Measurements from ENCODE around the gene IL11RA. TPM values are rescaled to one million over a fixed set of nuclear protein-coding genes. Genes with fewer than 3 reads are reported as not detected.
"Not testable (repeated sequence)": the region's sequence is repeated elsewhere in the genome, so short reads cannot be mapped to it uniquely, and the experiment has no call there.

Gene IL11RA
- total RNA-seq, 1 donor from 2014 or later = 22.2 TPM

GRCh38 chr9:34638138-34638445 is 13.9 kb upstream of the IL11RA start:
- H4K20me1 ChIP-seq (ENCODE audit: insufficient read depth, low read length) = peaks cover 27% of the 10 kb centered on the region
- H3K4me3 ChIP-seq (ENCODE audit: insufficient read depth, low read depth, low read length) = peak overlapping the region; percentile 76
- H3K9ac ChIP-seq (ENCODE audit: low read length) = peak overlapping the region; percentile 83
- Mint-ChIP-seq H3K27ac (ENCODE audit: unreplicated experiment) (peak overlapping the region; percentile 66), H3K4me1 (ENCODE audit: low read depth, unreplicated experiment) (peaks cover 4% of the 10 kb centered on the region), H3K36me3 (ENCODE audit: low read depth, unreplicated experiment) (peaks cover 3% of the 10 kb centered on the region), H3K9me3 (ENCODE audit: unreplicated experiment) (no peaks in the 10 kb centered on the region), H3K4me3 (ENCODE audit: unreplicated experiment) (peak overlapping the region; percentile 76), H3K27me3 (ENCODE audit: low read depth, unreplicated experiment) (no peaks in the 10 kb centered on the region)
- peaks cover 25% of the 10 kb centered on the region for H3K79me2 ChIP-seq (ENCODE audit: insufficient read depth, low read length)
- no peak overlapping the region for H3K27ac ChIP-seq (ENCODE audit: low read depth, low read length)
- H3K4me1 ChIP-seq (ENCODE audit: insufficient read depth, low read length) = peaks cover 16% of the 10 kb centered on the region
- DNase-seq (ENCODE audit: low read depth) (no peak), FAIRE-seq (no peak)
- H3K4me2 ChIP-seq (ENCODE audit: low read length) = peak overlapping the region; percentile 99
- no peaks in the 10 kb centered on the region for H3K9me3 ChIP-seq (ENCODE audit: insufficient read depth, low read depth, low read length)
- H3K27me3 ChIP-seq (ENCODE audit: insufficient read depth, low read length) = no peaks in the 10 kb centered on the region
- TF ChIP-seq EZH2 (IDR thresholded peaks at IDR 0.05; ENCODE audit: insufficient read depth, low read length) (no peak), CTCF (IDR thresholded peaks at IDR 0.05; ENCODE audit: insufficient read depth, low read depth, low read length) (no peak)
- no peaks in the 10 kb centered on the region for H3K36me3 ChIP-seq (ENCODE audit: insufficient read depth, low read length)
- H2AFZ ChIP-seq (ENCODE audit: low read depth, low read length) = peak overlapping the region; percentile 99

- not testable (repeated sequence) for H3K9ac ChIP-seq (ENCODE audit: low read length); H3K4me3 Mint-ChIP-seq (ENCODE audit: unreplicated experiment); H3K27ac Mint-ChIP-seq (ENCODE audit: unreplicated experiment); DNase-seq (ENCODE audit: low read depth); H2AFZ ChIP-seq (ENCODE audit: low read depth, low read length); H3K36me3 ChIP-seq (ENCODE audit: insufficient read depth, low read length); H3K9me3 ChIP-seq (ENCODE audit: insufficient read depth, low read depth, low read length); FAIRE-seq; H3K36me3 Mint-ChIP-seq (ENCODE audit: low read depth, unreplicated experiment); H3K9me3 Mint-ChIP-seq (ENCODE audit: unreplicated experiment); H3K27ac ChIP-seq (ENCODE audit: low read depth, low read length); H3K4me2 ChIP-seq (ENCODE audit: low read length); H3K4me3 ChIP-seq (ENCODE audit: insufficient read depth, low read depth, low read length); H3K27me3 ChIP-seq (ENCODE audit: insufficient read depth, low read length); H3K27me3 Mint-ChIP-seq (ENCODE audit: low read depth, unreplicated experiment); H3K4me1 Mint-ChIP-seq (ENCODE audit: low read depth, unreplicated experiment)
- Histone ChIP-seq H4K20me1 (ENCODE audit: insufficient read depth, low read length) (peaks cover 20% of the 10 kb centered on the region), H3K79me2 (ENCODE audit: insufficient read depth, low read length) (peaks cover 25% of the 10 kb centered on the region), H3K4me1 (ENCODE audit: insufficient read depth, low read length) (peaks cover 16% of the 10 kb centered on the region)
Observed at GRCh38 chr9:34639322-34639721, 12.7 kb upstream of the IL11RA start.

GRCh38 chr9:34642679-34643078 is 9.3 kb upstream of the IL11RA start:
- Histone ChIP-seq H3K27me3 (ENCODE audit: insufficient read depth, low read length) (no peaks in the 10 kb centered on the region), H3K79me2 (ENCODE audit: insufficient read depth, low read length) (peaks cover 7% of the 10 kb centered on the region), H3K4me1 (ENCODE audit: insufficient read depth, low read length) (peaks cover 22% of the 10 kb centered on the region), H3K27ac (ENCODE audit: low read depth, low read length) (no peak overlapping the region), H3K9me3 (ENCODE audit: insufficient read depth, low read depth, low read length) (no peaks in the 10 kb centered on the region), H2AFZ (ENCODE audit: low read depth, low read length) (no peak overlapping the region), H4K20me1 (ENCODE audit: insufficient read depth, low read length) (peaks cover 4% of the 10 kb centered on the region), H3K4me3 (ENCODE audit: insufficient read depth, low read depth, low read length) (no peak overlapping the region), H3K4me2 (ENCODE audit: low read length) (no peak overlapping the region), H3K9ac (ENCODE audit: low read length) (no peak overlapping the region), H3K36me3 (ENCODE audit: insufficient read depth, low read length) (no peaks in the 10 kb centered on the region)
- H3K9me3 Mint-ChIP-seq (ENCODE audit: unreplicated experiment) = no peaks in the 10 kb centered on the region
- no peak overlapping the region for H3K4me3 Mint-ChIP-seq (ENCODE audit: unreplicated experiment)
- FAIRE-seq = no peak
- peaks cover 5% of the 10 kb centered on the region for H3K4me1 Mint-ChIP-seq (ENCODE audit: low read depth, unreplicated experiment)
- no peak overlapping the region for H3K27ac Mint-ChIP-seq (ENCODE audit: unreplicated experiment)
- TF ChIP-seq EZH2 (IDR thresholded peaks at IDR 0.05; ENCODE audit: insufficient read depth, low read length) (no peak), CTCF (IDR thresholded peaks at IDR 0.05; ENCODE audit: insufficient read depth, low read depth, low read length) (no peak)
- DNase-seq (ENCODE audit: low read depth) = no peak
- no peaks in the 10 kb centered on the region for H3K27me3 Mint-ChIP-seq (ENCODE audit: low read depth, unreplicated experiment)
- no peaks in the 10 kb centered on the region for H3K36me3 Mint-ChIP-seq (ENCODE audit: low read depth, unreplicated experiment)
